T follicular helper cell (primary cell): ENCODE measurements around the gene LRRC42.

Experiments used
- DNase-seq: peaks from one replicate; pipeline ENCODE4 v3.0.0-alpha.2; 2020; ENCODE audit warnings: low read depth

Gene LRRC42

DNA sequence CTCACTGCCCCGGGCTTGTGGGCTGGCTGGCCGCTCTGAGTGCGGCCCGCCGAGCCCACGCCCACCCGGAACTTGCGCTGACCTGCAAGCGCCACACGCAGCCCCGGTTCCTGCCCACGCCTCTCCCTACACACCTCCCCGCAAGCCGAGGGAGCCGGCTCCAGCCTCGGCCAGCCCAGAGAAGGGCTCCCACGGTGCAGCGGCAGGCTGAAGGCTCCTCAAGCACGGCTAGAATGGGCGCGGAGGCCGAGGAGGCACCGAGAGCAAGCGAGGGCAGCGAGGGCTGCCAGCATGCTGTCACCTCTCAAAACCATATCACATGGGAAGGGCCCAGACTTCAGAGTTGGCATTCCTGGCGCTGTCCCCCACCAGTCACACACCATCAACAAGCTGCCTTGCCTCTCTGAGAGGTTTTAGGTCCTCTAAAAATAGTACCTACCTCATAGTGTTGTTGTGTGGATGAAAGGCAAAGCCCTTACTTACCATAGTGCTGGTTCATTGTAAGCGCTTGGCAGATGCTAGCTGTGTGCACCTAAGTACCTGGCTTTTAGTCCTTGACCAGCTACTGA, 58.4 kb downstream of the LRRC42 start:
- DNase-seq: no peak

DNA sequence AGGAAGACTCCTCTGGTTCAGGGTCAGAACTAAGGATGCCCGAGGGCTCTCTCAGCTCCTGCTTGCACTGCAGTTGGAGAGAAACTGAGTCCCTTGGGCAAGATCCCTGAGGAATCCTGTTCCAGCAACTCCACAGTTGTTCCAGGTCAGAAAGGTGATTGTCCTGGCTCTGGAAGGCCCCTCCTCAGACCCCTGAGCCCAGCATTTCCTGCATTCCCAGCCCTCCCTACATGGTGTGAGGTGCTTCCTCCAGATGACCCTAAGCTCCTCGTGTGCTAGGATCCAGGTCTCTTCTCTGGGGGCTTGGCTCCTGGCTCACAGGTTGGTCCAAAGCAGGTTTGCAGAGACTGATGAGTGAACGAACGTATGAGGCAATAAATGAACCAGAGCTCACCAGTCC, 60.4 kb downstream of the LRRC42 start:
- DNase-seq: no peak

DNA sequence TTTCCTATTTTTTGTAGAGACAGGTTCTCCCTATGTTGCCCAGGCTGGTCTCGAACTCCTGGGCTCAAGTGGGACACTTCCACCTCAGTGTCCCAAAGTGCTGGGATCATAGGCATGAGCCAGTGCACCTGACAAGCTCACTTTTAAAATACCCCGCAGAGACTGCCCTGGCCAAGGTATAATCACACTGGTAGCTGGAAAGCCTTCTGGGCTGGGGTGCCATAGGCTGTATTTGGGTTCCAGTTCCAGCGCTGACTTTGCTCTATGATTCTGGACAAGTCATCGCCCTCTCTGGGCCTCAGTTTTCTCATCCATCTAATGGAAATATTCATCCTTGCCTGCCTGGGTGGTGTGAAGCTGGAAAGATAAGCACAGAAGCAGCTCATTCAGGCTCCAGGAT, 61.5 kb downstream of the LRRC42 start:
- no peak for DNase-seq

GRCh38 chr1:54008876-54009275, 62.7 kb downstream of the LRRC42 start:
- DNase-seq: no peak

DNA sequence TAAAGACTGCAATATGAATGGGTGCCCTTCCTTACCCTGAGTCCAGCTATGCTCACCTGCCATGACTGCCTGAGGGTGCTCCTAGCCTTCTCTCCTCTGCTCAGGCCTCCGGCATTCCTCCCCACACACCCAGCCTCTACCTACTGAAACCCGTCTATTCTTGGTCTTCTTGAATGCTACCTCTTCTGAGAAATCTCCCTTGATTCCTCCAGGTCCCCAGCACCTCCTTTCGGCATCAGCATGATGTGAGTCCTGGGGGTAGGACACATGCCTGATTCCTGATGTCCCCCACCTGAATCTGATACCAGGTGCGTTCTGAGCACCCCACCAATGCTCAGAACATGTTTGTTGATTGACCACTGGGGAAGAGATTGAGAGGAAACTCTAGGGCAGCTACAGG, 63.3 kb downstream of the LRRC42 start:
- no peak for DNase-seq

GRCh38 chr1:54010415-54011117, 64.4 kb downstream of the LRRC42 start:
- no peak for DNase-seq

DNA sequence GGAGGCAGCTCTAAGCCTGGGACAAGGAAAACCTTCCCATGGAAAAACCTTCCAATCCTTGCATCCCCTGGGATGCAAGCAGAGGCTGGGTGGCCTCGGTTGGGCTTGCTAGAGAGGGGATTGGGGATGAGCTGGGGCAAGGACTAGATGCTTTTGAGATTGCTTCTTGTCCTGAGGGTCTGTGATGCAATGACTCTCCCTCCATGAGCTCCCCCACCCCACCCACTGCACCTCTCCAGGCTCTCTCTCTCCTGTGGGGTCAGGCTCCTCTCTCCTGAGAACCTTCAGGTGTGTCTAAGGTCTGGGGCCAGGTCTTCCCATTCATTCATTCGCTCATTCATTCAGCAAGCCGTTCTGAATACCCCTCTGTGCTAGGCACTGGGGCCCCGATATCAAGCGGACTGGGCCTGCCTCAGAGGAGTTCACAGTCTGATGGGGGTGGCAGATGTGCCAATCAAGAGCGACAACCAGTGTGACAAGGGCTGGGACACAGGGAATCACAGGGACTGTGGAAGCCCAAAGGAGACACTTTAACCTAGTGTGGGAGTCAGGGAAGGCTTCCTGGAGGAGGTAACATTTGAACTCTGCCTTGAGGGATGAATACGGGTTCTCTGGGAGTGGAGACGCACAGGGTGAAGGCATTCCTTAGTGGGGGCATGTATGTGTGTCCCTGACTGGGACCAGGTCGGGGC, 65.3 kb downstream of the LRRC42 start:
- DNase-seq: no peak

- no peak for DNase-seq
Measured at GRCh38 chr1:54012008-54012325, 65.8 kb downstream of the LRRC42 start.

DNA sequence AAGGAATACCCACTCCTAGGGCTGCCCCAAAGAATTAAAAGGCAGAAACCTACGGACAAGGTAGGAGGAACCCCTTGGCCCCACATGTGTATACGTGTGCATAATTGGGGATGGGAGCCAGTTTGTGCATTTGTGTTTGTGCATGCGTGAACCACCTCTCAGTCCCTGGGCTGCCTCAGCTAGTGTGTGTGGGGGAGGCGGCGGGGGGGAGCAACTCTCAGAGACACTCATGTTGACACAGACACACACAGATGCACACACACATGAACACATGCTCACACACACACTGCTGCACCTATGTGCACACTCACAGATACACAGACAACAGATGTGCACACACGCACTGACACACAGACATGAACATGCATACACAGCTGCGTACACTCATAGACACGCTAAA, 66.7 kb downstream of the LRRC42 start:
- no peak for DNase-seq

- no peak for DNase-seq
Measured at GRCh38 chr1:54013393-54014008, 67.4 kb downstream of the LRRC42 start.

DNA sequence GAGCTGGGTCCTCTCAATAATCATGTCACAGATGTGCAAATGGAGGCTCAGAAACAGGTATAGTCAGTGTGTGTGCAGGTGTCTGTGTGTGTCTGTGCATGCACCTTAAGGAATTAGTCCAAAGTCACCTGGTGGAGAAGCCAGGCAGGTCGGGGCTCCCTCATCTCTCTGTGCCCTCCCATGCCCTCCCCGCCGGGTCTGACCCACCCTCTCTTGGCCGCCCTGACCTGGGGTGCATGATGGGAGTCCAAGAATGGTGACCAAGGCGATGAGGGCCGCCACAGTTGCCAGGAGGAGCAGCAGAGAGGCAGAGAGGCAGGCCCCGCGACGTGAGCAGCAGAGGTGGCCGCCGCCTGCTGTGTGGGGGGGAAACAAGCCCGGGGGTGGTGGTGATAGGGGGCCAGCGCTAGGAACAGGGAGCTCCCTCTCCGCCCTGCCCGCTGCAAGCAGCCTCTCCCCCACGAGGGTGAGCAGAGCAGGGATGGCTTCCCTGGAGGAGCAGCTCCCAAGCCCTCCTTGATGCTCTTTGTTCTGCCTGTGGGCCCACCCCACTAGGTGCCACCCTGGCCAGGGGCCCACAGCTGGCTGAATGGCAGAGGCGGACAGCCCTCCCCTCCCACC, 68.0 kb downstream of the LRRC42 start:
- DNase-seq: no peak

DNA sequence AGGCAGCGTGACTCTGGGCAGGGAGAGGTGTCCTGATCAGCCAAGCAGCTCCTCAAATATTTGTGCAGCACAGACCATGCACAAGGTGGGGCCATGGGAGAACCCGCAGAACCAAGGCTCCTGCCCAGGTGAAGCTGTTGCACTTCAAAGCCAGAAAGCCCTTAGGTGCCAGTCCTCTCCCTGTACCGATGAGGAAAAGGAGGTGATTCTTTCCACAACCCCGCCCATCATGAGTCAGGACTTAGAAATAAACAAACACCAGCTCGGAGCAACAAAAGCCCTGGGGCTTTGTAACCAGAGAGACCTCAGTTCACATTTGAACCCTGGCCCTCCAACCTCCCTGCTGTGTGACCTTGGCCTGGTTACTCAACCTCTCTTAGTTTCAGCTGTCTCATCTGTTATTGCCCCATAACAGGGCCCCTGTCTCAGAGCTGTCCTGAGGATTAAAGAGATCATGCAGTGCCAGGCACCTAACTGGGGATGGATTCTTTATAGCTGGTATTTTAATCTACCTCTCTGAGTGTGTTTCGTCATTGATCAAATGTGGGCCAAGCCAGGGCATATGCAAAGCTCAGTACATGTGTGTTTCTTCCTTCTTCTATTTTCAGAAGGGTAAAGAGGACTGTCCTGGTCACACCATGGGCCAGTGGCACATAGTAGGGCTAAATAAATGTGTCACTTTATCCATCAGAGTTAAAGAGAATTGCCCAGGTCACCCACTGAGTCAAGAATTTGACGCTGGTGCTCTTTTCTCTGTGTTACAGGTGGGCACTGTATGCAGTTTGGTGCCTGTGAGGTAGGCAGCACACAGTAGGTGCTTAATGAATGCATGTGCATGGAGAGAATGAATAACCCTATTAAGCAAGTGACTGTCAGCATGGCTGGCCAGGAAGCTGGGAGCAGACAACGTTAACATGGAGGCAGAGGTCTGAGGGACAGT, 70.5 kb downstream of the LRRC42 start:
- DNase-seq: no peak
